HG02840 (cell line): ENCODE measurements around the gene PEX11G.

Experiments used
- ATAC-seq: cut with Tn5 transposase; IDR thresholded peaks from one replicate; pipeline ENCODE4 v1.9.1; 2021; ENCODE audit warnings: mild to moderate bottlenecking, moderate library complexity, moderate number of reproducible peaks; ENCODE audit not compliant: unreplicated experiment, low FRiP score

Gene PEX11G

GRCh38 chr19:7522072-7522922, 33.5 kb upstream of the PEX11G start, which contains the start of gene MCOLN1:
Gene MCOLN1 (plus strand): TSS chr19:7522624. CDS start chr19:7522751, 127 bp downstream.
- peak; percentile 90 for ATAC-seq

DNA sequence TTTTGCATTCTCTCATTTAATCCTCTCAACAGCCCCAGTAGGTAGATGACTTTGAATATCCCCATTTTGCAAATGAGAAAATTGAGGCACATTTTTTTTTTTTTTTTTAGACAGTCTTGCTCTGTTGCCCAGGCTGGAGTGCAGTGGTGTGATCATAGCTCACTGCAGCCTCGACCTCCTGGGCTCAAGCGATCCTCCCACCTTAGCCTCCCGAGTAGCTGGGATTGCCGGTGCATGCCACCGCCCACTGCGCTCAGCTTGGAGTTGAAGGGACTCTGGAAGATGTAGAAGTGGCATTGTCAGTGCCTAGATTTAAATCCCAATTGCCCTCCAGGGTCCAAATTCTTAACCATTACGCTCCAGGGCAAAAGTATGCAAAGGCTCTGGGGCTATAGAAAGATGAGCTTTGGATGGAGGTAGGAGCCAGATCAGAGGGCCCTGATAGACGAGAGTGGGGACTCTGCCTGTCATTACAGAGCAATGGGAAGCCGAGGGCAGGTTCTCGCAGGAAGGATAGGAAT, 32.8 kb upstream of the PEX11G start:
- ATAC-seq: no peak

DNA sequence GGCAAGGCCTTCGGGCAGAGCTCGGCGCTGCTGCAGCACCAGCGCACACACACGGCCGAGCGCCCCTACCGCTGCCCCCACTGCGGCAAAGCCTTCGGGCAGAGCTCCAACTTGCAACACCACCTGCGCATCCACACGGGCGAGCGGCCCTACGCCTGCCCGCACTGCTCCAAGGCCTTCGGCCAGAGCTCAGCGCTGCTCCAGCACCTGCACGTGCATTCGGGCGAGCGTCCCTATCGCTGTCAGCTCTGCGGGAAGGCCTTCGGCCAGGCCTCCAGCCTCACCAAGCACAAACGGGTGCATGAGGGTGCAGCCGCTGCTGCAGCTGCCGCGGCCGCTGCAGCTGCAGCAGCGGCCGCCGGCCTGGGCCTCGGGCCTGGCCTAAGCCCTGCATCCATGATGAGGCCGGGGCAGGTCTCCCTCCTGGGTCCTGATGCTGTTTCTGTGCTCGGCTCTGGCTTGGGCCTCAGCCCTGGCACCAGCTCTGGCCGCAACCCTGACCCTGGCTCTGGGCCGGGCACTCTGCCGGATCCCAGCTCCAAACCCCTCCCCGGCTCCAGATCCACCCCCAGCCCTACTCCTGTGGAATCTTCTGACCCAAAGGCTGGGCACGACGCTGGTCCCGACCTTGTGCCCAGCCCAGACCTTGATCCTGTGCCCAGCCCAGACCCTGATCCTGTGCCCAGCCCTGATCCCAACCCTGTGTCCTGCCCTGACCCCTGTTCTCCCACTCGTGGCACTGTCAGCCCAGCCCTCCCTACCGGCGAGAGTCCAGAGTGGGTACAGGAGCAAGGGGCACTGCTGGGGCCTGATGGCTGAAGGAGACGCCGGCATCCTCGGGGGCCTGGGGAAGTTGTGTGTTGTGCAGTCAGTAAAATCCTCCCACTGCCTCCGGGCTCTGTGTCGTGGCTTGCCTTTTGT, 31.6 kb upstream of the PEX11G start:
- no peak for ATAC-seq

GRCh38 chr19:7519361-7520130, 30.7 kb upstream of the PEX11G start:
- ATAC-seq: no peak

DNA sequence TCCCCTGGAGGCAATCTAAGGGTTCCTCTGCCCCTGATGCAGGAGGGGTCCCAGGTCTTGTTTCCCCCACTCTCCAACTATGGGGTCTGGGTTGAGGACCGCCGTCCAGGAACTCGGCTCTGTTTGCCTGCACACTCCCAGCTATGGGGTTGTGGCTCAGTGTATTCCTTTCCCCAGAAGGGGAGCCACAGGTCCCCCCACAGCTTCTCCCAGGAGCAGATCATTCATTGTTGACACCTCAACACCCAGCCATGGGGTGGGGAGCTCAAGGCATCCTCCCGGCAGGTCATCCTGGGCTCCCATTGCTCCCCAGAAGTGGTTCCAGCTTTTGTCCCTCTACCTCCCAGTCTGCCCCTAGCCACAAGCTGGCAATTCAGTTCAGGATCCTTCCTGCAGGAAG, 28.0 kb upstream of the PEX11G start:
- ATAC-seq: no peak

DNA sequence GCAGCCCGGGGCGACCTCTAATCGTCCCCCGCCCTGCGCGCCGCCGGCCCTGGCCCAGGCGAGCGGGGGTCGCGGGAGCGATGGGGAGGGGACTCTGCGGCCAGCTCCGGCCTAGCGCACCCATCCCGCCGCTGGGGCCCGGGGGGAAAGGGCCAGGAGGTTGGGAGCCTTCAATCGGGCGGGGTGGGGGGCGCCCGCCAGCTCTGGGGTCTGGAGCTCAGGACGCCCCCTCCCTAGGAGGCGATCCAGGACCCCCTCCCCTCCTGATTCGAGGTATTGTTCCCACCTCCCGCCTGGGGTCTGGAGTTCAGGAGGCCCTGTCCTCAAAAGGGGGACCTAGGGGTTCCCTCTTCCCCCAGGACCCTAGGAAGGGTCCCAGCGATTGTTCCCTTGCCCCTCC, 27.5 kb upstream of the PEX11G start:
- no peak for ATAC-seq

DNA sequence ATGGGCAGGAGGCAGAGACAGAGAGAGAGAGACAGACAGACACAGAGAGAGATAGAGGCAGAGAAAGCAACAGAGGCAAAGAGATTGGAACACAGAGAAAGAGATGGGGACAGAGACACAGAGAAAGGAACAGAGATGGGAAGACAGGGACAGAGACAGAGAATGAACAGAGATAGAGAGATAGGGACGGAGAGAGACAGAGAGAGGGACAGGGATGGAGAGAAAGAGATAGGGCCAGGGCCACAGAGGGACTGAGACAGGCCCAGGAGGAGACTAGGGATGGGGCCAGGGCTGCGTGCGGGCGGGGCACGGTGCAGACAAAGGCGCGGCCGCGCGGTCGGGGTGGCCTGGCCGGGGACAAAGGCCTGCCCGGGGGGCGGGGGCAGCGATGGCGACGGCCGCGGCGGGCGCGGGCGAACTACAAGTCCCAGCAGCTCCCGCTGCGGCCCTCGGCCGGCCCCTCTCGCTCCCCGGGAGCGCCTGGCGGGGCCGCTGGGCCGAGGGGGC, 26.9 kb upstream of the PEX11G start, which contains the start of gene ZNF358:
Gene ZNF358 (plus strand): TSS at position 459 of the 507 bp plus-strand sequence. CDS start 3,140 bp downstream, outside the sequence.
- ATAC-seq: no peak

- no peak for ATAC-seq
These were observed 26.3 kb upstream of the PEX11G start for GRCh38 chr19:7515110-7515644.

DNA sequence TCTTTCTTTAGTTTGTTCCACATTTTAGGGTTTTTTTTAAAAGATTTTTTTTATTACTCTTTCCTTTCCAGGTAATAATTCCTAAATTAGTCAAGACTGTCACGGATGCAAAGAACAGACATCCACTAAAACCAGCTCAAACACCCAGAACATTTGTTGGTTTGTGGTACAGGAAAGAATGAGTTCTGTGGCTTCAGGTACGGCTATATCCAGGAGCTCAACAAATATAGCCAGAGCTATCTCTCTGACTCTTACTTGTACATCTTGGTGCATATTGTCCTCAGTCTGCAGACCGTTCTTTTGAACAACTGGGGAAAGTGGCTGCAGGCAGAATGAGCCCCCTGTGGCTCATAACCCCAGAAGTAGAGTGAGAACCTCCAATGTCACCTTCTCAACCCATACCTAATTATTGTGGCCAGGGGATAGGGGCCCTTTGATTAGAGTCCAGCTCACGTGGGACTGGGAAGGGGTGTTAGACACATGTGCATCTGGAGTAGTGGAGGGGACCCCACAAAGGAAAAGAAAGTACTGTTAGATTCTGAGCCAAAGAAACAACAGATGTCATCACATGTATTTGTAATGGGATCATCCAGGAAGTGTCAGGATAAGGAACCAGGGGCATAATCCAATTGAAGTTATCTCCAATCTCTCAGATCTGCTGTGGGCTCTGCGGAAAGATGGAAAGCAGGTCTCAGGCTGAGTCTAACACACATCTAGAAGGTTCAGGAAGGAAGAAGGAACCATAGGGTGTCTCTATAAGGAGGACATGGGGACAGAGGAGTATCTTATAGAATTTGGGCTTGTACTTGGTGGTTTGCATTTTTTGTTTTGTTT, 25.2 kb upstream of the PEX11G start:
- ATAC-seq: no peak

GRCh38 chr19:7512400-7512851, 23.6 kb upstream of the PEX11G start:
- no peak for ATAC-seq

GRCh38 chr19:7509625-7510024, 20.8 kb upstream of the PEX11G start:
- no peak for ATAC-seq

DNA sequence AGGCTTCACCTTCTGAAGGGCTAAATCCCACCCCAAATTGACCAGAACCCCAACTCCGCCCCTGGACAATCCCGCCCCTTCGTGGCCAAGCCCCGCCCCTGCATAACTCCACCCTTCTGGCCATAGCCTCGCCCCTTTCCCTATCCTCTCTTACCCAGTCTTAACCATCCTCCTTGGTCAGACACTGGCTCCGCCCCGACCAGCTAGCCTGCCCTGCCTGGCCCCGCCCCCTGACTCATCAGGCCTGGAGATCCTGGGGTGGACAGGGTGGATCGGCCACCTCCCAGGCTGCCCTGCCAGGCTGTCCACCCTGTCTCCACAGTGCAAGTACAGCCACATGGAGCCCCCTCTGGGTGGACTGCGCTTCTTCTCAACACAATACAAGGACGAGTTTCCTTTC, 19.0 kb upstream of the PEX11G start:
- ATAC-seq: no peak

DNA sequence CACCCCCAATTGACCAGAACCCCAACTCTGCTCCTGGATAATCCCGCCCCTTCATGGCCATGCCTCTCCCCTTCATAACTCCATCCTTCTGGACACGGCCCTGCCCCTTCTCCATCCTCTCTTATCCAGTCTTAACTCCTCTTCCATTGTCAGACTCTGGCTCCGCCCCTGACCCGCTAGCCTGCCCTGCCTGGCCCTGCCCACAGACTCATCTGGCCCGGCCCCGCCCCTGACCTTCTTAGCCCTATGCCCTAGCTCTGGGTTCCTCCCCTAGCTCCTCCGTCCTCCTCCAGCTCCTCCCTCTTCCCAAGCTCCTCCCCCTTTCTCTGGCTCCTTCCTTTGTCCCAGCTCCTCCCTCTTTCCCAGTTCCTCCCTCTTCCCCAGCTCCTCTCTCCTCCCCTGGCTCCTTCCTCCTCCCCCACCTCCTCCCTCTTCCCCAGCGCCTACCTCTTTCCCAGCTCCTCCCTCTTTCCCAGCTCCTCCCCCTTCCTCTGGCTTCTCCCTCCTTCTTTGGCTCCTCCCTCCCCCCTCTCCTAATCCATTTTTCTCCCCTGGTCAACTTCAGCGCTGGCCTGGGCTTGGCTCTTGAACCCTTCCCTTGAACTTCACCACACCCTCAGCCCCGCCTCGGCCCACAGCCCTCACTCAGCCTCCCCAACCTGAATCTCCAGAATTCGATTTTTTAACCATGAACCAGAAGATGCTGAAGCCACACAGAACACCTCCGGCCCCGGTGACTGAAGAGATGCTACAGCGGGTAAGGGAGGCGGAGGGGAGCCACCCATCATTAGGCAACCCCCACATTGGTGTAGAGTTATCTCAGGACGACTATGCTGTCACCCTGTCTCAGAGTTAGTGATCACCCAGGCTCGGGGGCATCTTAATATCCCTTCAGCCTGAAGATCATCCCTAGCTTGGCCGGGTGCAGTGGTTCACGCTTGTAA, 17.8 kb upstream of the PEX11G start:
- ATAC-seq: no peak

DNA sequence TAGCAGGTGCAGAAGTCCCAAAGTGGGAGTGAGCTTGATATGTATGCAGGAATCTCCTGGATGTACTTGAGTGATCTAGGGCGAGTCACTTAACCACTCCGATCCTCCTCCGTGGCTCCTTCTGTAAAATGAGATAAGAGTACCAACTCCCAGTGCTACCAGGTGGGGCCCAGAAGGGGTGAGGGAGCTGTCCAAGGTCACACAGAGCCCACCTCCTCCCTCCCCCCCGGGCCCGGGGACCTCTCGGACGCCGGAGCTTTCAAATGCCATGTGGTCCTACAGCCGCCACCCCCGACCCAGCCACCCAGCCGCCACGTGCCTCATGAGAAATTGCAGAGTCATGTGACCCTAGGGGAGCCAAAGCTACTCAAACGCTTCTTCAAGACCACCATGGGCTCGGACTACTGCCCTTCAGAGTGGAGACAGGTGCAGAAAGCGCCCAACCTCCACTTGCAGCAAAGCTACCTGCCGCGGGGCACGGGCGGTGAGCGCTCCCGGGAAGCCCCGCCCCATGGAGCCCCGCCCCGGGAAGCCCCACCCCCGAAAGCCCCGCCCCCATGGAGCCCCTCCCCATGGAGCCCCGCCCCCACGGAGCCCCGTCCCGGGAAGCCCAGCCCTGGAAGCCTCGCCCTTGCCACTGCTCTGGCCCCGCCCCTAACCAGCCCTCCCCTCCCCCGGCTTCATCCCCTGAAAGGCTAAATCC, 17.0 kb upstream of the PEX11G start:
- ATAC-seq: no peak

- ATAC-seq: no peak
These were observed 16.4 kb upstream of the PEX11G start for GRCh38 chr19:7505288-7505681.

DNA sequence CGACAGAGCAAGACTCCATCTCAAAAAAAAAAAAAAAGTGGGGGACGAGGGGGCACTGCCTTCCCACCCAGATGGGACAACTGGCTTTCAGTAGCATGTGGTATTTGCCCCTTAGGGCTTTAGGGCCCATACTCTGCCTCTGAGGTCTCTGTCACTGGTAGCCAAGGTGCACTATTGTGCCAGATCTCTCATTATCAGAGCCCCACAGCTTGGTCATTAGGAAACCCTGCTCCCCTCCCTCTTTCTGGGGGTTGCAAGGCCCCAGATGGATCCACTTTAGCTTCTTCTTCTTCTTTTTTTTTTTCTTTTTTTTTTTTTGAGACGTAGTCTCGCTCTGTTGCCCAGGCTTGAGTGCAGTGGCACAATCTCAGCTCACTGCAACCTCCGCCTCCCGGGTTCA, 15.8 kb upstream of the PEX11G start:
- no peak for ATAC-seq

DNA sequence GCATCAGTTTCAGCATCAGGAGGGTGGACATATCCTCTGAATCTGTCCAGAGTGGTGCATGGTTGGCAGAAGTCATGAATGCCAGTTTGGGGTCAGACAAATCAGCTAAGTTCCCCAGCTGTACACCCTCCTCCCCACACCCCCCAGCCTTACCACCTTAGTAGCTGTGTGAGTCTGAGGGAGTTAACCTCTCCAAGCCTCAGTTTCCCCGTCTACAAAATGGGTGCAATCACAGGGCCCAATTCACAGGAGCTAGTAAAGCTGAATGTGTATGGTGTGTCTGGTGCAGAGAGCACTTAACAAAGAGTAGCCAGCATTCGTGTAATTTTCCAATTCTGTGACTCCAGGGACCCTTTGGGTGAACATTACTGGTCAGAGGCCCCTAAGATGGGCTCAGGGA, 13.7 kb upstream of the PEX11G start:
- no peak for ATAC-seq
